A673 (cell line): ENCODE measurements around the gene PNPLA6.

Experiments used
- EZH2 ChIP-seq: fragments of 200-600 bp; sonication (generic); IDR thresholded peaks from 2 replicates; pipeline ENCODE4 v1.6.1; 2017; ENCODE audit warnings: borderline replicate concordance, low read depth, mild to moderate bottlenecking, mixed read lengths, antibody characterized with exemption, low read length; ENCODE audit not compliant: poor library complexity, severe bottlenecking
- TF ChIP-seq, protein P1 (sequence below): fragments of 300-800, 200-600 bp; sonication (generic); conservative IDR thresholded peaks from 2 replicates; pipeline ENCODE4 v1.5.1; 2017; ENCODE audit warnings: low read depth, mild to moderate bottlenecking, antibody characterized with exemption, low read length, moderate library complexity, mixed read lengths

DNA sequence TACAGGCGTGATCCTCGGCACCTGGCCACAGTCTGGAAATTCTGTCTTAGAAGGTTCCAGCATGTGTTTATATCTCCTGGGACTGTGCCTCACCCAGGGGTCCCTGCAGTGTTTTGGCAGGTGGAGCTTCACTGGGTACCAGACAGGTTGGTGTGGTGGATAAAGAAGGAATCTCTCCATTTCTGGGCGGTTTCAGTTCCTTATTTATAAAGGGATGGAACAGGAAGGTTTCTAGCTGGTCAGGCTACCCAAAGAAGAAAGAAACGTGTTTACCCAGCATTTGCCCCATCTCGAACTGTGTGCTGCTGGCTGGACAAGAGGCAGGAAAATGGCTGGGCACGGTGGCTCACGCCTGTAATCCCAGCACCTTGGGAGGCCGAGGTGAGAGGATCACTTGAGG, 9.8 kb downstream of the PNPLA6 start:
- no peak for TF ChIP-seq EZH2
- TF ChIP-seq, protein P1, sequence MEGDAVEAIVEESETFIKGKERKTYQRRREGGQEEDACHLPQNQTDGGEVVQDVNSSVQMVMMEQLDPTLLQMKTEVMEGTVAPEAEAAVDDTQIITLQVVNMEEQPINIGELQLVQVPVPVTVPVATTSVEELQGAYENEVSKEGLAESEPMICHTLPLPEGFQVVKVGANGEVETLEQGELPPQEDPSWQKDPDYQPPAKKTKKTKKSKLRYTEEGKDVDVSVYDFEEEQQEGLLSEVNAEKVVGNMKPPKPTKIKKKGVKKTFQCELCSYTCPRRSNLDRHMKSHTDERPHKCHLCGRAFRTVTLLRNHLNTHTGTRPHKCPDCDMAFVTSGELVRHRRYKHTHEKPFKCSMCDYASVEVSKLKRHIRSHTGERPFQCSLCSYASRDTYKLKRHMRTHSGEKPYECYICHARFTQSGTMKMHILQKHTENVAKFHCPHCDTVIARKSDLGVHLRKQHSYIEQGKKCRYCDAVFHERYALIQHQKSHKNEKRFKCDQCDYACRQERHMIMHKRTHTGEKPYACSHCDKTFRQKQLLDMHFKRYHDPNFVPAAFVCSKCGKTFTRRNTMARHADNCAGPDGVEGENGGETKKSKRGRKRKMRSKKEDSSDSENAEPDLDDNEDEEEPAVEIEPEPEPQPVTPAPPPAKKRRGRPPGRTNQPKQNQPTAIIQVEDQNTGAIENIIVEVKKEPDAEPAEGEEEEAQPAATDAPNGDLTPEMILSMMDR: no peak
